CD14-positive monocyte (primary cell): ENCODE measurements around the gene BID. TPM values are rescaled to one million over a fixed set of nuclear protein-coding genes. Genes with fewer than 3 reads are reported as not detected.

Source experiments
- DNase-seq, 3 donors: peaks; one replicate each; pipeline ENCODE4 v3.0.0-alpha.2; 2011 to 2022
- H2AFZ ChIP-seq: 2 replicates; pipeline ENCODE4 v1.6.0; 2012; ENCODE audit warnings: mild to moderate bottlenecking, low read depth, low read length, inconsistent platforms; ENCODE audit not compliant: insufficient read depth, poor library complexity, severe bottlenecking
- H3K27ac ChIP-seq, 2 donors: 1 replicate in 1 of 2; 2 replicates in 1 of 2; pipeline ENCODE4 v1.5.1; 2012 to 2013; ENCODE audit warnings: low read length in 2 of 2, control low read depth in 1 of 2, inconsistent platforms in 1 of 2, low read depth in 1 of 2, mild to moderate bottlenecking in 1 of 2
- H3K27me3 ChIP-seq, 2 donors: one replicate each; pipeline versions ENCODE4 v1.6.0 to v1.6.1; 2011 to 2013; ENCODE audit warnings: low read length in 2 of 2; ENCODE audit not compliant: control insufficient read depth in 2 of 2, insufficient read depth in 2 of 2
- H3K36me3 ChIP-seq, 2 donors: replicated peaks in 1 of 2; 1 replicate in 1 of 2; 2 replicates in 1 of 2; pipeline versions ENCODE4 v1.5.1 to v1.6.1; 2012 to 2013; ENCODE audit warnings: low read length in 2 of 2, control low read depth in 1 of 2, inconsistent platforms in 1 of 2, mild to moderate bottlenecking in 1 of 2; ENCODE audit not compliant: insufficient read depth in 2 of 2, control insufficient read depth in 1 of 2
- H3K4me1 ChIP-seq, 2 donors: 1 replicate in 1 of 2; 2 replicates in 1 of 2; pipeline versions ENCODE4 v1.5.1 to v1.6.1; 2012 to 2013; ENCODE audit warnings: low read length in 2 of 2, control low read depth in 1 of 2, inconsistent platforms in 1 of 2, mild to moderate bottlenecking in 1 of 2, moderate library complexity in 1 of 2; ENCODE audit not compliant: insufficient read depth in 2 of 2, control insufficient read depth in 1 of 2
- H3K4me2 ChIP-seq: replicated peaks from 2 replicates; pipeline ENCODE3; 2012; ENCODE audit warnings: low read length, moderate library complexity, mild to moderate bottlenecking; ENCODE audit not compliant: poor library complexity, severe bottlenecking; ENCODE audit errors: extremely low read depth
- H3K4me3 ChIP-seq, 3 experiments: fragments of 200-600 bp in 1 of 3; sonication (generic) in 1 of 3; replicated peaks in 1 of 3; 1 replicate in 2 of 3; 2 replicates in 1 of 3; pipeline ENCODE4 v1.5.1; 2011 to 2013; ENCODE audit warnings: low read length in 3 of 3, mild to moderate bottlenecking in 3 of 3, control low read depth in 2 of 3, low read depth in 2 of 3, inconsistent platforms in 1 of 3, moderate library complexity in 1 of 3
- H3K79me2 ChIP-seq: 2 replicates; pipeline ENCODE4 v1.6.0; 2012; ENCODE audit warnings: mild to moderate bottlenecking, control low read depth, inconsistent platforms, low read length, moderate library complexity; ENCODE audit not compliant: insufficient read depth
- H3K9ac ChIP-seq: 2 replicates; pipeline ENCODE4 v1.6.0; 2017; ENCODE audit warnings: low read length, mild to moderate bottlenecking; ENCODE audit not compliant: insufficient read depth, poor library complexity, severe bottlenecking
- H3K9me3 ChIP-seq, 2 donors: replicated peaks in 1 of 2; 1 replicate in 1 of 2; 2 replicates in 1 of 2; pipeline versions ENCODE4 v1.5.1 to v1.6.1; 2012 to 2013; ENCODE audit warnings: low read length in 2 of 2, control low read depth in 1 of 2; ENCODE audit not compliant: control insufficient read depth in 1 of 2, insufficient read depth in 1 of 2
- H4K20me1 ChIP-seq: 2 replicates; pipeline ENCODE4 v1.6.0; 2012; ENCODE audit warnings: mild to moderate bottlenecking, low read length, control low read depth, moderate library complexity; ENCODE audit not compliant: insufficient read depth
- H3K27ac Mint-ChIP-seq, 7 donors: one replicate each; pipeline ENCODE4 v1.8.0; 2020; ENCODE audit warnings: mild to moderate bottlenecking in 7 of 7, mixed read lengths in 7 of 7, moderate library complexity in 6 of 7, inconsistent platforms in 2 of 7
- H3K27me3 Mint-ChIP-seq, 3 donors: one replicate each; pipeline ENCODE4 v1.8.0; 2021 to 2022; ENCODE audit warnings: low read depth in 3 of 3, mild to moderate bottlenecking in 3 of 3, mixed read lengths in 3 of 3, moderate library complexity in 3 of 3, inconsistent platforms in 1 of 3
- H3K36me3 Mint-ChIP-seq, 2 donors: one replicate each; pipeline ENCODE4 v1.8.0; 2020; ENCODE audit warnings: mixed read lengths in 2 of 2, inconsistent platforms in 1 of 2, mild to moderate bottlenecking in 1 of 2
- H3K4me1 Mint-ChIP-seq: one replicate; pipeline ENCODE4 v1.8.0; 2020; ENCODE audit warnings: mild to moderate bottlenecking, mixed read lengths
- H3K4me3 Mint-ChIP-seq, 2 donors: one replicate each; pipeline ENCODE4 v1.8.0; 2020; ENCODE audit warnings: mild to moderate bottlenecking in 2 of 2, mixed read lengths in 2 of 2, moderate library complexity in 1 of 2
- H3K9me3 Mint-ChIP-seq, 7 donors: one replicate each; pipeline ENCODE4 v1.8.0; 2020 to 2022; ENCODE audit warnings: mixed read lengths in 7 of 7, mild to moderate bottlenecking in 6 of 7, moderate library complexity in 6 of 7, inconsistent platforms in 2 of 7
- WGBS: methylation state at CpG from one replicate; pipeline ENCODE4 v1.1.5; 2013; ENCODE audit warnings: missing lambda C conversion rate; ENCODE audit not compliant: insufficient coverage; 5-methylcytosine and 5-hydroxymethylcytosine counted together
- intact Hi-C, 2 donors: fragments of 100-400 bp; cut with micrococcal nuclease; formaldehyde crosslinking; loops; one replicate each; pipeline versions ENCODE4 v1.15.0 to v1.15.1; 2023
- polyA plus RNA-seq, 3 donors: library from polyadenylated mRNA; depleted of rRNA in 1 of 3; unstranded in 2 of 3; stranded (reverse) in 1 of 3; fragments of 300-500 nt in 2 of 3; fragments of >200 nt in 1 of 3; fragmentation: Illumina TruSeq in 2 of 3; gene quantifications; 1 replicate in 2 of 3; 2 replicates in 1 of 3; pipeline ENCODE4 v1.2.3, GENCODE V29; 2012 to 2021
- TF ChIP-seq, protein P1 (sequence below): fragments of 200-600 bp; IDR thresholded peaks from one replicate; pipeline ENCODE4 v1.8.0; 2022; ENCODE audit warnings: antibody characterized with exemption, mild to moderate bottlenecking

The BID gene
- polyA plus RNA-seq, 3 donors: 199 to 423 (median 391) TPM

DNA sequence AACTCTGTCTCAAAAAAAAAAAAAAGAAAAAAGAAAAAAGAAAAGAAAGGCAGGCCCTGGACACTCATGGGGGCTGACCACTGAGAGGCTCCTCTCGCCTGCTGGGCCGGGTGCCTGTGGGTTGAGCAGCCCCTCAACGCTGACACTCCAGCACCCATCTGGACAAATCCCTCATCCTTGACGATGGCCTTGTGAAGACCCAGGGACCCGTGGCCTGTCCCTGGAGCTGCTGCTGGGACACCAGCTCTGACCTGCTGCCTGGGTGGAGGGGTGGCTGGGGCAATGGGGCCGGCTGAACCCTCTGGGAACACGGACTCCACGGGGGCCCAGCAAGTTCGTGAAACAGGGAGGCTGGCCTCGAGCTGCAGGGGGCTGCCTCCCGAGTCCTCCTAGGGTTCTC is 10.5 kb upstream of the BID start:
- Histone ChIP-seq H3K79me2 (peaks cover 23% of the 10 kb centered on the region), H3K4me3 (no peak overlapping the region), H3K4me2 (no peak overlapping the region), H4K20me1 (peaks cover 4% of the 10 kb centered on the region), H2AFZ (no peak overlapping the region), H3K9me3 (no peaks in the 10 kb centered on the region), H3K36me3 (no peaks in the 10 kb centered on the region), H3K27me3 (no peaks in the 10 kb centered on the region), H3K27ac (no peak overlapping the region), H3K9ac (no peak overlapping the region), H3K4me1 (peaks cover 34 to 56% of the 10 kb centered on the region in 2 donors)
- DNase-seq: no peak
- intact Hi-C loops: loop anchor here (2.0 to 5.0 kb wide), 2 partner anchors 42 kb away; no protein-coding TSS in a partner anchor
- WGBS: 93% methylated on average over 7 of the region's 11 CpGs
- Mint-ChIP-seq H3K4me1 (peaks cover 40% of the 10 kb centered on the region), H3K9me3 (no peaks in the 10 kb centered on the region), H3K36me3 (peaks cover 13 to 17% of the 10 kb centered on the region in 2 donors), H3K4me3 (no peak overlapping the region), H3K27me3 (peaks cover 0 to 2% (median 0%) of the 10 kb centered on the region in 3 donors), H3K27ac (peak overlapping the region in 3 of 7 donors; percentile 43 to 76 (median 63))
- TF ChIP-seq, protein P1, sequence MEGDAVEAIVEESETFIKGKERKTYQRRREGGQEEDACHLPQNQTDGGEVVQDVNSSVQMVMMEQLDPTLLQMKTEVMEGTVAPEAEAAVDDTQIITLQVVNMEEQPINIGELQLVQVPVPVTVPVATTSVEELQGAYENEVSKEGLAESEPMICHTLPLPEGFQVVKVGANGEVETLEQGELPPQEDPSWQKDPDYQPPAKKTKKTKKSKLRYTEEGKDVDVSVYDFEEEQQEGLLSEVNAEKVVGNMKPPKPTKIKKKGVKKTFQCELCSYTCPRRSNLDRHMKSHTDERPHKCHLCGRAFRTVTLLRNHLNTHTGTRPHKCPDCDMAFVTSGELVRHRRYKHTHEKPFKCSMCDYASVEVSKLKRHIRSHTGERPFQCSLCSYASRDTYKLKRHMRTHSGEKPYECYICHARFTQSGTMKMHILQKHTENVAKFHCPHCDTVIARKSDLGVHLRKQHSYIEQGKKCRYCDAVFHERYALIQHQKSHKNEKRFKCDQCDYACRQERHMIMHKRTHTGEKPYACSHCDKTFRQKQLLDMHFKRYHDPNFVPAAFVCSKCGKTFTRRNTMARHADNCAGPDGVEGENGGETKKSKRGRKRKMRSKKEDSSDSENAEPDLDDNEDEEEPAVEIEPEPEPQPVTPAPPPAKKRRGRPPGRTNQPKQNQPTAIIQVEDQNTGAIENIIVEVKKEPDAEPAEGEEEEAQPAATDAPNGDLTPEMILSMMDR: no peak

- Histone ChIP-seq H3K4me1 (peaks cover 42 to 64% of the 10 kb centered on the region in 2 donors), H3K4me2 (no peak overlapping the region), H3K79me2 (peaks cover 31% of the 10 kb centered on the region), H3K9ac (no peak overlapping the region), H4K20me1 (peaks cover 5% of the 10 kb centered on the region), H3K27ac (no peak overlapping the region), H3K27me3 (no peaks in the 10 kb centered on the region), H3K36me3 (no peaks in the 10 kb centered on the region), H3K4me3 (no peak overlapping the region), H2AFZ (no peak overlapping the region), H3K9me3 (no peaks in the 10 kb centered on the region)
- TF ChIP-seq, protein P1: no peak
- Mint-ChIP-seq H3K4me3 (no peak overlapping the region), H3K36me3 (peaks cover 18 to 24% of the 10 kb centered on the region in 2 donors), H3K9me3 (no peaks in the 10 kb centered on the region), H3K4me1 (peaks cover 48% of the 10 kb centered on the region), H3K27me3 (peaks cover 0 to 1% (median 0%) of the 10 kb centered on the region in 3 donors), H3K27ac (peak overlapping the region in 5 of 7 donors; percentile 37 to 100 (median 96))
- DNase-seq: no peak
- intact Hi-C loops: loop anchor here in 1 of 2 donors (2.0 kb wide), 1 partner anchor 41 kb away; no protein-coding TSS in a partner anchor
- WGBS: 95% methylated on average over 13 of the region's 18 CpGs
These were observed 9.7 kb upstream of the BID start for GRCh38 chr22:17783773-17784480.
